CD4-positive, alpha-beta T cell treated with Interleukin-6 for 4 hours (primary cell): ENCODE data around the gene SPDYE18.
"Not testable (repeated sequence)": the region's sequence is repeated elsewhere in the genome, so short reads cannot be mapped to it uniquely, and the experiment has no call there.

ENCODE experiments used
- DNase-seq: peaks from one replicate; pipeline ENCODE4 v3.0.0-alpha.2; 2020; ENCODE audit warnings: mixed read lengths

The SPDYE18 gene

DNA sequence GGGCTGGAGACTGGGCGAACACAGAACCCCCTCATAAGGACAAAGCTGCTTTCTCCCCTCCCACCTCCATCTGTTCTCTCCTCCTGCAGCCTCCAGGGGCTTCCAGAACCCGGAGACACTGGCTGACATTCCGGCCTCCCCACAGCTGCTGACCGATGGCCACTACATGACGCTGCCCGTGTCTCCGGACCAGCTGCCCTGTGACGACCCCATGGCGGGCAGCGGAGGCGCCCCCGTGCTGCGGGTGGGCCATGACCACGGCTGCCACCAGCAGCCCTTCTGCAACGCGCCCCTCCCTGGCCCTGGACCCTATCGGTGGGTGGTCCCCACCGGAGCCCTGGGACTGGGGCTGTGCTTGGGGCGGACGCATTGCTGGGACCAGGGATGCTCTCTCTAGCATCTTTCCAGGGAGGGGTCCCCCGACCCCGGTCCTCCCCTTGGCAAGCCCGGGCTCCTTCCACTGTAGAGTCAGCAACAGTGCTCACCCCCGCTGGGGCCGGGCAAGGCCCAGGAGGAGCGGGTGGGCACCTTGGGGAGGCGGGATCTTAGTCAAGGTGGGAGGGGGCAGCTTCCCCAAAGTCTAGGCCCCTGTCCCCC, 56.8 kb downstream of the SPDYE18 start:
- DNase-seq: not testable (repeated sequence)

DNA sequence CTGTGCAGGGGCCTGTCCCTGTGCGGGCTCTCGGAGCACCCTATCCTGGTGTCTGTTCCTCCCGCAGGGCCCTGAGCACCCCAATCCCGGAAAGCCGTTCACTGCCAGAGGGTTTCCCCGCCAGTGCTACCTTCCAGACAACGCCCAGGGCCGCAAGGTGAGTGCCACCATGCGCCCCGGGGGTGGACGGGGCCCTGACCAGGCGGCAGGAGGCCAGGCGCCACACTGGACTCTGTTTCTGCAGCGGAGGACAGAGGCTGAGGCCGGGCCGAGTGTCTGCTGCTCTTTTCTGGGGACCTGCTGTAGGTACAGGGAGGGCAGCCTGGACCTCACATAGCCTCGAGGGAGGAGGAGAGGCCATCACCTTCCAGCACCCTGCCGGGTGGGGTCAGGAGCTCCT, 58.2 kb downstream of the SPDYE18 start:
- DNase-seq: not testable (repeated sequence)

DNA sequence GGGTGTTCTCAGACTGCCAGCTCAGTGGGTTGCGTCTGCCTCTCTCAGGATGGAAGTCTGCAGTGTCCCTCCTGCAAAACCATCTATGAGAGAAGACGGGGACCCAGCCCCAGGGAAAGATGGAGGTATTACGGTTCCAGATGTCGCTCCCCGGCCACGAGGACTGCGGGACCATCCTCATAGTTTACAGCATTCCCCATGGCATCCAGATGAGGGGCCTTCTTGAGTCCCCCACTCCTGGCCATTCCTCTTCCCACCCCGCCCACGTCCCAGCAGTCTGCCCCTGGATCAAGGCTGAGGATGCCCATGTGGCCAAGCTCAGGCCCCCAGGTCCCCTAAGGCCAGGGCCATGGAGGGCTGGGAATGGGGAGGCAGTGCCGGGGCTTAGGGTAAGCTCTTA, 59.1 kb downstream of the SPDYE18 start:
- not testable (repeated sequence) for DNase-seq

DNA sequence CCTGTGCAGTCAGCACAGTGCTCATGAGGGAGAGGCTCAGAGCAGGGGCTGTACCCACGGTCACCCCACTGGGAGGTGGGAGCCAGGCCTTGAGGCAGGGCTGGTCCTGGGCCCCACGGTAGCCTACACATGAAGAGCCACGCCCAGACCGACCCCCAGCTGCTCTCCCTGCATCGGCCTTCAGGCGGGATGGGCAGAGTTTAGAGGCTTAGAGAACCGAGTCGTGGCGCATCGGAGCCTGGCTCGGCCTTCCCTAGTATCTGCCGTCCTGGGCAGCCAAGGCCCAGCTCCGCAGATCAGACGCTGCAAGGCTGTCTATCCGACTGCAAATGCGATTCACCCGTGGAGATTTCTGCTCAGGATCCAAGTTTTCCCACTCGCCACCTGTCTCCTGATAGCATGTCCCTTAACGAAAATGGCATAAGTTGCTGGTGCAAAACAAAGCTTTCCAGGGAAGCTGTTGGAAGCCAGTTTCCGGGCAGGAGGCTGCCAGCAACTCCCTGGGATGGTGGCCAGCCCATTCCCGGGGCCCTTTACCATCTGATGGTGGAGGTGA, 59.6 kb downstream of the SPDYE18 start:
- not testable (repeated sequence) for DNase-seq

DNA sequence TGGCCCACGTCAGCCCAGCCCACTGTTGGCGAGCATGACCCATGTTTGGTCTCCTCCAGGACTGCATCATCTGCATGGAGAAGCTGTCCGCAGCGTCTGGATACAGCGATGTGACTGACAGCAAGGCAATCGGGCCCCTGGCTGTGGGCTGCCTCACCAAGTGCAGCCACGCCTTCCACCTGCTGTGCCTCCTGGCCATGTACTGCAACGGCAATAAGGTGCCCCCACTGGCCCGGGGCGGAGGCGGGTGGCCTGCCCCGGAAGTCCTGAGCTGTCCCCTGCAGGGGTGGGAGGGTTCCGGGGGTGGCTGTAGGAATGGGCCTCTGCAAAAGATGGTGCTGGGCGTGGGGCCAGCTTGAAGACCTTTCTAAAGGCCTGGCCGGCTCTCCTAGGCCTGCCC, 60.3 kb downstream of the SPDYE18 start:
- not testable (repeated sequence) for DNase-seq
